HG03571 (cell line): ENCODE data around the gene CHST5.

ENCODE experiments used
- ATAC-seq: cut with Tn5 transposase; IDR thresholded peaks from one replicate; pipeline ENCODE4 v1.9.1; 2021; ENCODE audit not compliant: unreplicated experiment

Gene CHST5

DNA sequence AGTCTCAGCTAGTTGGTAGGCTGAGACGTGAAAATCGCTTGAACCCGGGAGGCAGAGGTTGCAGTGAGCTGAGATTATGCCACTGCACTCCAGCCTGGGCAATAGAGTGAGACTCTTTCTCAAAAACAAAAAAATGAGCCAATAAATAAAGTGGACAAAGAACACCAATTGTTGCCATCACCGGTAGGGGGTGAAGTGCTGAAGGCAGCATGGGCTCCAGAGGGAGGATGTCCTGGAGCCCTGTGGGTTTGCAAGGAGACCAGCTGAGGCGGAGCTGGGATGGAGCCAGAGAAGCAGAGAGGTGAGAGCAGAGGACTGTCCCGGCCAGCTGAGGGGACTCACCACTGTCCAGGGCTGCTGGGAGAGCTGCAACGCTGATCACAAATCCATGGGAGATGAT is 54.4 kb downstream of the CHST5 start:
- ATAC-seq = no peak

DNA sequence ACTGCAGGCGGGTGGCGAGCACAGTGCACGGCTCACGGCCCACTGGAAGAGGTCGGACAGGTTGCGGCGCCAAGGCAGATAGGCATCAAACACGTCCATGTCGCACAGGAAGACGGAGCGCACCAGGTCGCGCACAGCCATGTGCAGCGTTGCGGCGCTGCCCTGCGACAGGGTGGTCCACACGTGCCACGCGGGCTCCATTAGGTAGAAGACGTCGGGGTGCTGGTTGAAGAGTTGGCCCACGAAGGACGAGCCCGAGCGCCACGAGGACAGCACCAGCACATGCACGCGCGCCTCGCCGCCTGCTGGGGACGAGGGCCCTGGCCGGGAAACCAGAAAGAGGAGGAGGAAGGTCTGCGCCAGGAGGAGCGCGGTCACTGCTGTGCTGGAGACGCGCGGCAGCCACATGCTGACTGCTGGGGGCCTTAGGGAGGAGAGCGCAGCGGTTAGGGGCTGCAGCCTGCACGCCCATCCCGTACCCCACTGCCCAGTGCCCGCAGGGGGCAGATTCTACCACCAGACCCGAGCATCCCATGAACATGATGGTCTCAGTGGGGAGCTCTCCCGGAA is 56.4 kb downstream of the CHST5 start:
- ATAC-seq = no peak
